Transverse colon (tissue), 3 donors: ENCODE data around the gene DHX34.

Experiments used
- EP300 ChIP-seq: sonication (generic); formaldehyde crosslinking; IDR thresholded peaks from one replicate; pipeline ENCODE4 v1.6.1; 2017; ENCODE audit warnings: antibody characterized with exemption, low read depth
- POLR2A ChIP-seq: fragments of 450-650 bp; IDR thresholded peaks from one replicate; pipeline ENCODE4 v1.6.1; 2016; ENCODE audit warnings: antibody characterized with exemption, mild to moderate bottlenecking, moderate library complexity
- TF ChIP-seq, protein P1 (sequence below), 5 experiments: fragments of 200-600 bp in 3 of 5; fragments of 450-650 bp in 2 of 5; sonication (generic) in 3 of 5; IDR thresholded peaks; 1 replicate in 2 of 5; 2 replicates in 3 of 5; pipeline ENCODE4 v1.5.1; 2016 to 2017; ENCODE audit warnings: antibody characterized with exemption in 5 of 5, inconsistent platforms in 3 of 5, mild to moderate bottlenecking in 2 of 5, moderate library complexity in 1 of 5

DNA sequence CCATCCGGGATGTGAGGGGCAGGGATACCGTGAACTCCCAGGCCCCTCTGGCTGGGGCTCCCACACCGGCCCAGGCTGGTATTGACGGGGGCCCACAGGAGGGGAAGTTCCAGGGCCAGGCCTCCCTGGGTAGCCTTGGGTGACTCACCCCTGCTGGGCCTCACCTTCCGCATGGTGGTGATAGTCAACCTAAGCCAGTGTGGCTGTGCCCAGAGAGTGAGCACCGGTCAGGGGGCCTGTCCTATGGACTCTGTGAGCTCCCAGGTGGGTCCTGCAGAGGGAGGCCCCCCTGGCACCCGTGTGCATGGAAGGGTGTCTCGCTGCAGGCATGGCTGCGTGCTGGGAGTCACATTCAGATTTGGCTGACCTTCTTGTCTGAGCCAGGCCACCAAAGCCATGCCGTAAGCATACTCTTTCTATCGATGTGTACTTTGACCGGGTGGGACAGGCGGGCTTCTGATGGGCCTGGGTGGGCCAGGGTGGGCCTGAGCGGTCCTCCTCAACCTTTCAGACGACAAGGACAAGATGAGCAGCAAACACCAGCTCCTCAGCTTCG lies 27.6 kb downstream of the DHX34 start:
- TF ChIP-seq, protein P1, sequence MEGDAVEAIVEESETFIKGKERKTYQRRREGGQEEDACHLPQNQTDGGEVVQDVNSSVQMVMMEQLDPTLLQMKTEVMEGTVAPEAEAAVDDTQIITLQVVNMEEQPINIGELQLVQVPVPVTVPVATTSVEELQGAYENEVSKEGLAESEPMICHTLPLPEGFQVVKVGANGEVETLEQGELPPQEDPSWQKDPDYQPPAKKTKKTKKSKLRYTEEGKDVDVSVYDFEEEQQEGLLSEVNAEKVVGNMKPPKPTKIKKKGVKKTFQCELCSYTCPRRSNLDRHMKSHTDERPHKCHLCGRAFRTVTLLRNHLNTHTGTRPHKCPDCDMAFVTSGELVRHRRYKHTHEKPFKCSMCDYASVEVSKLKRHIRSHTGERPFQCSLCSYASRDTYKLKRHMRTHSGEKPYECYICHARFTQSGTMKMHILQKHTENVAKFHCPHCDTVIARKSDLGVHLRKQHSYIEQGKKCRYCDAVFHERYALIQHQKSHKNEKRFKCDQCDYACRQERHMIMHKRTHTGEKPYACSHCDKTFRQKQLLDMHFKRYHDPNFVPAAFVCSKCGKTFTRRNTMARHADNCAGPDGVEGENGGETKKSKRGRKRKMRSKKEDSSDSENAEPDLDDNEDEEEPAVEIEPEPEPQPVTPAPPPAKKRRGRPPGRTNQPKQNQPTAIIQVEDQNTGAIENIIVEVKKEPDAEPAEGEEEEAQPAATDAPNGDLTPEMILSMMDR (IDR thresholded peaks at IDR 0.05): no peak
- no peak for TF ChIP-seq POLR2A
- TF ChIP-seq EP300: no peak
